ENCODE data around the gene MED22.
"Not testable (repeated sequence)": the region's sequence is repeated elsewhere in the genome, so short reads cannot be mapped to it uniquely, and the experiment has no call there.

MED22 gene

DNA sequence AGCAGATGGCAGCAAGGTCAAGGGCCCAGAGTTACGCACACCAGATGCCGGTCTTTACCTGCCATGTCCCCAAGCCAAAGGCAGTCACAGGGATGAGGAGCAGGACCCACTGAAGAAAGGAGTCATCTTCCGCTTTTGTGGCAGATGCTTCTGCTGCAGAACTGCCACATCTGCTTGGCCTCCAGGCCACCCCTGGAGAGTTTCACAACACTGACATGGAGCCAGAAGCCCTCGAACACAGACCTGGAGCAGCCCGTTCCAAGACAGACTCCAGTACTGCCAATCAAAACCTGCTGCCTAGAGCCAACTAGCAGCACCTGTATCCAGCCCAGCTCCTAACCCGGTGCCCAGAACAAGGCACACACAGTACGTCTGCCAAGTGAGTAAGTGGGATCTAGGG lies 6.8 kb upstream of the MED22 start:
- DNase-seq = no peak

DNA sequence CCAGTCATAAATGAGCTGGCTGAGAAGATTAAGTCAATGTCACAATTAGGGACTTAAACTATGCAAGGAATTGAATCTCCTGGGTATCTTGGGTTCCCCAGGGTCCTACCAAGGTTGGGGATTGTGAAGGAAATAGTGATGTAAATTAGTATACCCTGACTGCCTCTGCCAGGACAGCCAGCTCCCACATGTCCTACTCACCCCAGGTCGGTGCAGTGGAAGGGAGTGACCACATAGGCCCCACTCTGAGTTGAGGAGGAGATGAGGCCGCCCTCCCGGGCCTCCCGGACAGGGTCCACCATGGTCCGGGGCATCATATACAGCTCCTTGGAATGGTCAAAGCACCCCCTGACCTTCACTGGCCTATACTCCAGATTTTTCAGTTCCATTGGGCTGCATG lies 5.6 kb upstream of the MED22 start:
- DNase-seq = no peak

DNA sequence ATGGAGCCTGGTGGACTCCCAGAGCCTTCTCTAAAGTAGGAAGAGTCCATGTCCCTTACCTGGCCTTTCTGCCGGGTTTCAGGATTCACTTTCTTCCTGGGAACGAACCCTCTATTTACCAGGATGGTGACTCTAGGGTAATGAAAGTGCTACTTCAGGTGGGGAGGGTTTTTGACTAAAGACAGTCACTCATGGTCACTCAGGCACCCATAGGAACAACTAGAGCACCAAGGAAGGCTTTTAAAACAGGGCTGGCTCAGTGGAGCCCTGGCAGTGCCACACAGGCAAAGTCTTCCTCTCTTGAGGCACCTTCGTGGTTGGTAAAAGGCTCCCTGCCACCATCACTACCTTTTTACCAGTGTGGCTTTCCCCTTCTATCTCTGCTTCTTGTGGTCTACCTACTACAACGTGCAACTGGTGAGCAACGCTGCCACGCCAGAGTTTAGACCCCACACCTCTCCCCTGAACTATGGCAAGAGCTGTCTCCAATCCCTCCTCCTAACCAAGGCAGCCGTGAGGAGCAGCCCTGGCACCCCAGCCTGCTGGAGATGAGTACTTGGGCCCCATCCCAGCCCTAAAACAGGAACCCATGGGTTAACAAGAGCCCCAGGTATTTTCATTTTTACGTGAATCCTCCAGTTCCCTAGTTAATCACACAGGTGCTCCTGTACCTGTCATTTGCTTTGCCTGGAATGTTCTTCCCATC lies 4.9 kb upstream of the MED22 start:
- no peak for DNase-seq

DNA sequence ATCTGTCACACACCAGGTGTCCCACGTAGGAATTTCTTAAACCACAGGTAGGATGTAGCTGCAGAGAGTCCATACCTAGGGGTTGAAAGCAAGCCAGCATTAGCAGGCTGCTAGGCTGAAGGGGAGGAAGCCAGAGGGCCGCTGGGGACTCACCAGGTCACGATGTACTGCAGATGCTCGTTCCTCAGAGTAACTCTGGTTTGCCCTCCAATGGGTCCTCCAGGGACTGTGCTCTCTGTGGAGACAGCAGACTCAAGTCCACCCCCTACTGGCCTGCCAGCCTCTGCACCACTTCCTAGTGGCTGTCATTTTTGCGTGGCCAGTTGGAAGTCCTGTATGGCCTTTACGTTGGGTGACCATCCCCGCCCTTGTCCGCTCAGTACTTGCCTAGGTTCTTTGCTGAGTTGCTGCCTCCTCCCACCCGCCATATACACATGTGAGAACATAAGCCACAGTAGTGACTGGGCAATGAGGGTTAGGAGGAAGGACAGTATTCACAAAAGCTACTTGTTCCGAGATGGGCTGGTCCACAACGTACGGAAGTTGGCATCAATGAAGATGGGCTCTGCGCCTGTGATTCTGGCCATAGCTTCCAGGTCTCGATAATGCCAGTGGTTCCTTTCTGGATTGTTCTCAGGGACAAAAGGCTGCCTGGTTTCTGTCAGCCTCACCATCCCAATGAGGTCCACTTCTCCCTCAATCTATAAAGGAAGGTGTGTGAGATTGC lies 4.1 kb upstream of the MED22 start:
- peak; percentile 41 for DNase-seq

GRCh38 chr9:133351526-133351907 lies 3.6 kb upstream of the MED22 start:
- DNase-seq = no peak

GRCh38 chr9:133349965-133350616 lies 2.2 kb upstream of the MED22 start:
- no peak for DNase-seq

- DNase-seq = no peak
Observed at GRCh38 chr9:133348718-133349573, 1.0 kb upstream of the MED22 start.

DNA sequence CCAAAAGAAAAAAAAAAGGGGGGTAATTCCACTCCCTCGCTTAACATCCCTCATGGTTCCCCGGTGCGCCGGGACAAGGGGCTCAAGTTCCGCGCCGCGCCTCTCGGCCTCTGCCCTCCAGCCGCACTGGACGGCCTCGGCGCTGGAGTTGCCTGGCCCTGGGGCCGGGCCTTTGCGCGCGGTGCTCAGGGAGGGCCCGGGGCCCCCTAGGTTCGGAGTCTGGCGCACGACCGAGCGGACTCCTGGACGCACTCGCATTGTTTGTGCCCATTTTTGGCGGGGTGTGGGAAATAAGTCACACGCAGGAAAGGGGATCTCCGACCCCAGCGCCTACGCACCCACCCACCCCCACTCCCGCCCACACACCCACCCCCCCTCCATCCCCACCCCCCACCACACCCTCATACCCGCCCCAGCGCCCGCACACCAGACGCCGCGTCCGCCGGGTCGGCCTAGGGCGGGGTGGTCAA lies 381 bp downstream of the MED22 start:
- DNase-seq = peak; percentile 67

DNA sequence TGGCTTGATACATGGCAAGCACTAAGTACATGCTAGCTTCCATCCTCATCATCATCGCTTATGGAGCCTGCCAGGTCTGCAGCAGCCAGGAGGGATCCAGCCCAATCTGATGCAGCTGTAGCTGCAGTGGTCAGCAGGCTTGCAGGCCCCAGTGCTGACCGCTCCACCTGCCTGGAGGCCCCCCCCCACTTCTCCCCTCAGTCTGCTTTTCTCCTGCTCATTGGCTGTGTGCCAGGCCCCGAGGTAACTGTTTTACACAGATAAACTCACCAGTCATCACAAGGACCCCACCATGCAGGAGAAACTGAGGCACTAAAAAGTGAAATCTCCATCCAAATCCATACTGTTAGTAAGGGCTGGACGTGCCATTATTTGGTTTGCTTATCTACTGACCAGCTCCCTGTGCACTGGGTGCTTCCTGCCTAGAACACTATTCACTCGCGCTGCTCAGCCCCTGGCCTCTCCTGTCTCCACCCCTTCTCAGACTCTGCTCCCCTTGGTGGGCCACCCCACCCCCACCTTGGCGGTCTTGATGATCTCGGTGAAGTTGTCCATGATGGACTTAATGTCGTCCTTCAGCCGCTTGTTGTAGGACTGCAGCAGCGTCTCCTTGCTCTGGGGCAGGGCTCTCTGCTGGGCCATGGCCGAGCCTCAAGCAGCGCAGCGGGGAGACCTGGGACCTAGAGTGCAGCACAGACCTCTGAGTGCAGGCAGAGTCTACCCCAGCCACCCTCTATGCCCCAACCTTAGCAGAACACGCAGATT lies 1.7 kb downstream of the MED22 start:
- no peak for DNase-seq

- DNase-seq = no peak
Observed at GRCh38 chr9:133345596-133345995, 2.3 kb downstream of the MED22 start.

GRCh38 chr9:133344979-133345378 lies 3.0 kb downstream of the MED22 start:
- no peak for DNase-seq

DNA sequence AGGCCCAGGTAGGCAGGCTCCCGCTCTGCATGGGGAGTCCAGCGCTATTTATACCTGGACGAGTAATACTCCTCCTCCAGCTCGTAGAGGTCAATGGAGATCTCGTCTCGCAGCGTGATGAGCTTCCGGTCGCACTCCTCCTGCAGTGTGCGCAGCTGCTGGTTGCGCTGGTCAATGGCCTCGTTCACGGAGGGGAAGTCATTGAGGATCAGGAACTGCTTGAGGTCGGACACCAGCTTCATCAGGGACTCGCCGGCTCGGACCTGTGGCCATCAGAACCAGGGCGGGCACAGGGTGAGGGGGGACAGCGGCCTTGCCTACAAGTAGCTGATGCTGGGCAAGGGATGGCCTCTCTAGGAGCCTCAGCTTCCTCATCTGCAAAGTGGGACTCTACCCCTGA lies 3.9 kb downstream of the MED22 start:
- DNase-seq = no peak

DNA sequence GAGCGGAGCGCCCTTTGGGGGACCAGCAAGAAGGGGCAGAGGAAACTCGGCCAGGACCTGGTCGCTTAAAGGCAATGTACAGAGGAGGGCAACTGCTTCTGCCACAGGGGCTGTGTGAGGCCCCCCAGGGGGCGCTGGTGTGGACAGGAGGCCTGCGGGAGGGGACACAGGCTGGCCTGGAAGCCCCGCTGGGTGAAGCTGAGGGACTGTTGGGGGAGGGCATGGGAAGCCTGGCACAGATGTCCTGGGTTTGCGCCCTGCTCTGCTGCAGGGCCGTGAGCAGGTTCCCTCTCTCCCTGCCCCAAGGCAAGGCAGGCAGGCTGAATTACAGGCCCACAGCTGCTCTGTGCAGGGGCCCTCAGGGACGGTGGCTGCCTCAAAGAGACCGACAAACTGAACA lies 5.4 kb downstream of the MED22 start:
- DNase-seq = no peak

GRCh38 chr9:133342069-133342406 lies 5.9 kb downstream of the MED22 start:
- no peak for DNase-seq

- DNase-seq = peak; percentile 50
Observed at GRCh38 chr9:133341369-133342068, 6.4 kb downstream of the MED22 start.

DNA sequence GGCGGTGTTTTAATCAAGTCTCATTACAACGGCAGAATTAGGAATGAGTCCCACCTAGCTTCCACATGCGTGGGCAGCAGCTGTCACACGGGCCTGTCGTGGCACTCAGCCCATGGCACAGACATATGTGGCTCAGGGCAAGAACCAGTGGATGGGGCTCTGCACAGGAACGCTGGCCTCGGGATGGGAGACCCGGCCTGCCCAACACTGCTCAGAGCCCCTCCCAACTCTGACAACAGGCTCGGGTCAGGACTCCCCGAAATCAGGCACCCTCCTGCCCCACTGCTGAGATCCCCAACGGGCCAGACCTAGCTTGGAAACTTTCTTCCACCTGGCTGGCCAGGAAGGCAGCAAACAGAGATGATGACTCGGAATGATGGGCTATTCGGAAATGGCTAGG lies 7.0 kb downstream of the MED22 start:
- DNase-seq = no peak

GRCh38 chr9:133340256-133340655 lies 7.7 kb downstream of the MED22 start:
- DNase-seq = no peak

GRCh38 chr9:133339641-133340040 lies 8.3 kb downstream of the MED22 start:
- no peak for DNase-seq

GRCh38 chr9:133335924-133336811 lies 11.8 kb downstream of the MED22 start, which contains the start of gene SURF6:
SURF6 (minus strand) TSS chr9:133336188; CDS start chr9:133336132, 56 bp downstream.
- DNase-seq = peak; percentile 90

DNA sequence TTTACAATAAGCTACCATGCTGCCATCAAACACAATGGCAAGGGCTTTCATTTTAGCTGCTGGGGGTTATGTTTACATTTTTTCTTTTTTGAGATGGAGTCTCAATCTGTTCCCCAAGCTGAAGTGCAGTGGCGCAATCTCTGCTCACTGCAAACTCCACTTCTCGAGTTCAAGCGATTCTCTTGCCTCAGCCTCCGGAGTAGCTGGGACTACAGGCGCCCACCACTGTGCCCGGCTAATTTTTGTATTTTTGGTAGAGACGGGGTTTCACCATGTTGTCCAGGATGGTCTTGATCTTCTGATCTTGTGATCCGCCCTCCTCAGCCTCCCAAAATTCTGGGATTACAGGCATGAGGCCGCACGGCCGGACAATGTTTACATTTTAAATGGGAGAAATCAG lies 13.0 kb downstream of the MED22 start:
- DNase-seq = not testable (repeated sequence)

DNA sequence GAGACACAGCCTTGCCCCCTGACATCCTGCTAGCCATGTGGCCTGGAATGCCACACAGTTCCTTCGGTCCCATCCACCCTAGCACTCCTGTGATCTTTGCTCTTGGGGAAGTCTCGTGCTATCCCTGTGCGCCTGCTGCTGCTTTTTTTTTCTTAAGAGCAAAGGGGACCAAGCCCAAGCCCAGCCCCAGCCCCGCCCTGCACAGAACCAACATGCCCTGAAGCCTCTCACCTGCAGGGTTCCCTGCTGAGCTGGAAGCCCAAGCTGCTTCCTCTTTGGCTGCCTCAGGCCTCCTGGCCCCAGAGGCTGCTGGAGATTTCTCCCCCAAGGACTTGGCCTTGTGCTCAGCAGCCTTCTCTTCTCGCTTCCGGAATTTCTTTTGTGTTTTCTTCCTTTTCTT lies 13.8 kb downstream of the MED22 start:
- no peak for DNase-seq

Data from CD4-positive, alpha-beta T cell treated with Interleukin-15 for 1 hour (primary cell).